Right lobe of liver (tissue), 6 donors: ENCODE results near the gene FEZF2. TPM values are rescaled to one million over a fixed set of nuclear protein-coding genes. Genes with fewer than 3 reads are reported as not detected.

Source experiments
- ATAC-seq, 4 donors: fragments of 200-7000 bp; cut with Tn5 transposase; one replicate each; pipeline ENCODE4 v1.9.1; 2020; ENCODE audit warnings: mild to moderate bottlenecking in 4 of 4, moderate library complexity in 4 of 4
- DNase-seq, 3 donors: peaks; one replicate each; pipeline ENCODE4 v3.0.0-alpha.2; 2020
- H3K27ac ChIP-seq, 3 donors: fragments of 200-600 bp; one replicate each; pipeline ENCODE4 v1.8.0; 2022
- H3K27me3 ChIP-seq, 2 donors: fragments of 200-600 bp; one replicate each; pipeline ENCODE4 v1.8.0; 2022
- H3K36me3 ChIP-seq, 4 donors: fragments of 200-600 bp; sonication (generic) in 1 of 4; one replicate each; pipeline versions ENCODE4 v1.5.1 to v1.8.0; 2017 to 2022; ENCODE audit warnings: control low read depth in 1 of 4
- H3K4me1 ChIP-seq, 4 donors: fragments of 200-600 bp; sonication (generic) in 1 of 4; one replicate each; pipeline versions ENCODE4 v1.5.1 to v1.8.0; 2017 to 2022; ENCODE audit warnings: control low read depth in 1 of 4
- H3K4me3 ChIP-seq, 3 donors: fragments of 200-600 bp; one replicate each; pipeline ENCODE4 v1.8.0; 2022
- H3K9me3 ChIP-seq, 4 donors: fragments of 200-600 bp; sonication (generic) in 1 of 4; one replicate each; pipeline versions ENCODE4 v1.5.1 to v1.8.0; 2017 to 2022; ENCODE audit warnings: control low read depth in 1 of 4
- CTCF ChIP-seq, 4 donors: fragments of 200-600 bp in 3 of 4; fragments of 450-650 bp in 1 of 4; IDR thresholded peaks; one replicate each; pipeline versions ENCODE4 v1.5.1 to v1.8.0; 2016 to 2022; ENCODE audit warnings: antibody characterized with exemption in 4 of 4, mild to moderate bottlenecking in 2 of 4
- POLR2A ChIP-seq: fragments of 450-650 bp; IDR thresholded peaks from one replicate; pipeline ENCODE4 v1.6.1; 2017; ENCODE audit warnings: antibody characterized with exemption, mild to moderate bottlenecking
- WGBS: methylation state at CpG from one replicate; pipeline ENCODE4 v1.1.6; 2018; ENCODE audit warnings: low coverage, low lambda C conversion rate; ENCODE audit not compliant: insufficient coverage; ENCODE audit errors: missing lambda C conversion rate; 5-methylcytosine and 5-hydroxymethylcytosine counted together
- intact Hi-C, 2 donors: fragments of 100-400 bp; cut with DNase I; formaldehyde crosslinking; loops; one replicate each; pipeline versions ENCODE4 v1.11.2 to v1.14.1; 2022
- total RNA-seq, 6 experiments: library from RNA; depleted of rRNA in 2 of 6; stranded (reverse); fragments of >200 nt in 2 of 6; fragmentation: NEBNext Ultra II Directional in 3 of 6; extraction: Animal tissue kit (Norgen Biotek cat#: 25700) in 3 of 6; gene quantifications; one replicate each; pipeline versions ENCODE4 v1.1.0 to v1.2.4, GENCODE V29; 2016 to 2023
- donor health status: DM: no; HTN: yes; CAD: no.
- donor health status: DM: no; HTN: no; CAD: no.
- donor health status: DM: no; HTN: no; CAD: no.
- donor health status: DM: no; HTN: yes; CAD: no.
- donor health status: DM: no; HTN: yes; CAD: no.

Gene FEZF2
- total RNA-seq, 6 experiments from 2014 or later, result not detected

GRCh38 chr3:62374341-62375218, 1.2 kb upstream of the FEZF2 start:
- H3K4me3 ChIP-seq, result no peak overlapping the region

GRCh38 chr3:62373714-62374333, 474 bp upstream of the FEZF2 start:
- no peak overlapping the region for H3K4me3 ChIP-seq
- no peak for ATAC-seq
- DNase-seq, result no peak
- TF ChIP-seq CTCF (IDR thresholded peaks at IDR 0.05) (no peak), POLR2A (no peak)
- H3K9me3 ChIP-seq, result no peaks in the 10 kb centered on the region
- peaks cover 12 to 62% of the 10 kb centered on the region in 2 donors for H3K27me3 ChIP-seq
- H3K4me1 ChIP-seq, result peaks cover 0 to 24% (median 0%) of the 10 kb centered on the region in 4 donors
- intact Hi-C loops, result no loop called here
- H3K27ac ChIP-seq, result no peak overlapping the region
- WGBS, result 5% methylated on average over 22 of the region's 47 CpGs
- no peaks in the 10 kb centered on the region for H3K36me3 ChIP-seq

More at GRCh38 chr3:62374341-62375218, 1.2 kb upstream of the FEZF2 start:
- Histone ChIP-seq H3K36me3 (no peaks in the 10 kb centered on the region), H3K27ac (no peak overlapping the region), H3K4me1 (peaks cover 0 to 16% (median 0%) of the 10 kb centered on the region in 4 donors), H3K9me3 (no peaks in the 10 kb centered on the region), H3K27me3 (peaks cover 12 to 55% of the 10 kb centered on the region in 2 donors)
- ATAC-seq (no peak), DNase-seq (no peak)
- intact Hi-C loops, result no loop called here
- TF ChIP-seq POLR2A (no peak), CTCF (IDR thresholded peaks at IDR 0.05) (no peak)
- 2% methylated on average over 30 of the region's 30 CpGs for WGBS

GRCh38 chr3:62372621-62373041, 719 bp downstream of the FEZF2 start:
- Histone ChIP-seq H3K27ac (no peak overlapping the region), H3K9me3 (no peaks in the 10 kb centered on the region), H3K27me3 (peaks cover 12 to 64% of the 10 kb centered on the region in 2 donors), H3K4me1 (peaks cover 0 to 27% (median 0%) of the 10 kb centered on the region in 4 donors), H3K4me3 (peak overlapping the region in 1 of 3 donors; percentile 19), H3K36me3 (no peaks in the 10 kb centered on the region)
- no peak for TF ChIP-seq POLR2A
- no peak for TF ChIP-seq CTCF (IDR thresholded peaks at IDR 0.05)
- ATAC-seq (peak in 2 of 4 donors; percentile 6 to 11), DNase-seq (no peak)
- intact Hi-C loops, result no loop called here
- 2% methylated on average over 14 of the region's 30 CpGs for WGBS

GRCh38 chr3:62371720-62372591, 1.4 kb downstream of the FEZF2 start:
- Histone ChIP-seq H3K36me3 (no peaks in the 10 kb centered on the region), H3K27me3 (peaks cover 8 to 58% of the 10 kb centered on the region in 2 donors), H3K4me3 (peak overlapping the region in 1 of 3 donors; percentile 19), H3K9me3 (no peaks in the 10 kb centered on the region), H3K27ac (no peak overlapping the region), H3K4me1 (peaks cover 0 to 27% (median 0%) of the 10 kb centered on the region in 4 donors)
- DNase-seq, result peak; percentile 52 to 79 (median 76)
- TF ChIP-seq POLR2A (no peak), CTCF (IDR thresholded peaks at IDR 0.05) (no peak)
- intact Hi-C loops, result no loop called here
- under 1% methylated on average over 15 of the region's 66 CpGs for WGBS
- peak; percentile 88 to 94 (median 92) for ATAC-seq
